Astrocyte (in vitro differentiated cells and primary cell): Measurements from ENCODE around the gene EFCAB10.
"Not testable (repeated sequence)": the region's sequence is repeated elsewhere in the genome, so short reads cannot be mapped to it uniquely, and the experiment has no call there.

Source experiments
- CTCF ChIP-seq: IDR thresholded peaks from 2 replicates; pipeline ENCODE4 v1.5.1; 2011; ENCODE audit warnings: low read depth, mild to moderate bottlenecking, inconsistent platforms, low read length, moderate library complexity; ENCODE audit not compliant: insufficient read depth
- EZH2 ChIP-seq: IDR thresholded peaks from 2 replicates; pipeline ENCODE4 v1.6.1; 2012; ENCODE audit warnings: mild to moderate bottlenecking, low read length, inconsistent platforms; ENCODE audit not compliant: insufficient read depth

- TF ChIP-seq CTCF, EZH2: not testable (repeated sequence)
Measured at GRCh38 chr7:105515610-105516009, 65.7 kb downstream of the EFCAB10 start.
